CD4-positive, alpha-beta T cell (primary cell): Measurements from ENCODE around the gene RRM2. TPM values are rescaled to one million over a fixed set of nuclear protein-coding genes. Genes with fewer than 3 reads are reported as not detected.

Source experiments
- ATAC-seq: fragments of 200-7000 bp; cut with Tn5 transposase; one replicate; pipeline ENCODE4 v1.10.0; 2022; ENCODE audit warnings: mild to moderate bottlenecking; ENCODE audit not compliant: poor library complexity
- CTCF ChIA-PET: fragments of 350-600 bp; sonication (Branson Sonifier 250); formaldehyde crosslinking; loops from one replicate; lab custom pipeline; 2021; ENCODE audit warnings: antibody characterized with exemption, inconsistent platforms; lab: Charles Lee
- POLR2A ChIA-PET: fragments of 350-600 bp; sonication (Branson Sonifier 250); formaldehyde crosslinking; loops from one replicate; lab custom pipeline; 2021; ENCODE audit warnings: antibody characterized with exemption, inconsistent platforms; lab: Charles Lee
- DNase-seq, 14 experiments: peaks; one replicate each; pipeline ENCODE4 v3.0.0-alpha.2; 2013 to 2020; ENCODE audit warnings: mixed read lengths in 2 of 14
- H3K27ac ChIP-seq, 2 donors: one replicate each; pipeline versions ENCODE4 v1.5.1 to v1.7.0; 2013; ENCODE audit warnings: low read length in 2 of 2, low read depth in 1 of 2, mild to moderate bottlenecking in 1 of 2
- H3K27me3 ChIP-seq, 2 experiments: 1 replicate in 1 of 2; 2 replicates in 1 of 2; pipeline versions ENCODE4 v1.6.1 to v1.7.0; 2013; ENCODE audit warnings: low read length in 2 of 2, control low read depth in 1 of 2, mild to moderate bottlenecking in 1 of 2, moderate library complexity in 1 of 2; ENCODE audit not compliant: insufficient read depth in 2 of 2, control insufficient read depth in 1 of 2
- H3K36me3 ChIP-seq: one replicate; pipeline ENCODE4 v1.6.1; 2013; ENCODE audit warnings: low read length, control low read depth; ENCODE audit not compliant: insufficient read depth
- H3K4me1 ChIP-seq: one replicate; pipeline ENCODE4 v1.6.1; 2013; ENCODE audit warnings: low read length, control low read depth; ENCODE audit not compliant: insufficient read depth
- H3K4me3 ChIP-seq: one replicate; pipeline ENCODE4 v1.5.1; 2013; ENCODE audit warnings: mild to moderate bottlenecking, low read length, moderate library complexity
- H3K9me3 ChIP-seq, 2 experiments: 1 replicate in 1 of 2; 2 replicates in 1 of 2; pipeline versions ENCODE4 v1.6.1 to v1.7.0; 2013; ENCODE audit warnings: low read length in 2 of 2, mild to moderate bottlenecking in 2 of 2, control low read depth in 1 of 2, moderate library complexity in 1 of 2; ENCODE audit not compliant: control insufficient read depth in 1 of 2, insufficient read depth in 1 of 2
- H3K27ac Mint-ChIP-seq: one replicate; pipeline ENCODE4 v1.8.0; 2020; ENCODE audit warnings: mixed read lengths
- H3K27me3 Mint-ChIP-seq: one replicate; pipeline ENCODE4 v1.8.0; 2021; ENCODE audit warnings: mixed read lengths
- H3K36me3 Mint-ChIP-seq: one replicate; pipeline ENCODE4 v1.8.0; 2021; ENCODE audit warnings: low read depth, mixed read lengths
- H3K4me1 Mint-ChIP-seq: one replicate; pipeline ENCODE4 v1.8.0; 2021; ENCODE audit warnings: low read depth, mixed read lengths
- H3K4me3 Mint-ChIP-seq: one replicate; pipeline ENCODE4 v1.8.0; 2020; ENCODE audit warnings: mild to moderate bottlenecking, mixed read lengths
- H3K9me3 Mint-ChIP-seq: one replicate; pipeline ENCODE4 v1.8.0; 2020; ENCODE audit warnings: mixed read lengths
- CTCF ChIP-seq: fragments of 200-600 bp; IDR thresholded peaks from one replicate; pipeline ENCODE4 v1.8.0; 2022; ENCODE audit warnings: antibody characterized with exemption, mild to moderate bottlenecking
- intact Hi-C, 2 experiments: fragments of 100-400 bp; cut with DNase I in 1 of 2; cut with micrococcal nuclease in 1 of 2; formaldehyde crosslinking; loops; one replicate each; pipeline versions ENCODE4 v1.15.1 to v1.9.0; 2023 to 2025; cut with DNase I, micrococcal nuclease
- polyA plus RNA-seq, 2 donors: library from polyadenylated mRNA; unstranded; fragments of 120-200 nt; gene quantifications; one replicate each; pipeline ENCODE4 v1.2.1, GENCODE V29; 2013
- total RNA-seq, 174 experiments: library from RNA in 2 of 174; stranded (reverse) in 2 of 174; gene quantifications; one replicate each; pipeline ENCODE4 v1.2.3 and lab custom pipeline; 2021 to 2026

RRM2 gene
- 1 to 10 TPM; 1.4 to 1.6 TPM for total RNA-seq
- polyA plus RNA-seq (2013, experiment 1 of 2), result 4.9 TPM
- 16.0 TPM for polyA plus RNA-seq (2013, experiment 2 of 2)
- total RNA-seq (lab: John Stamatoyannopoulos, UW), result 0 to 778 (median 1.8) reads per million in 172 experiments

GRCh38 chr2:10122500-10123280 is at the start of gene RRM2:
RRM2 (plus strand) TSS chr2:10122739; CDS start chr2:10122799, 60 bp downstream.
- peaks cover 60% of the 10 kb centered on the region for H3K4me1 ChIP-seq
- peaks cover 0 to 3% of the 10 kb centered on the region in 2 experiments for H3K9me3 ChIP-seq
- H3K27ac ChIP-seq, result no peak within 1 kb of the TSS
- Mint-ChIP-seq H3K36me3 (no peaks in the 10 kb centered on the region), H3K9me3 (no peaks in the 10 kb centered on the region), H3K4me3 (peak within 1 kb of the TSS; percentile 94), H3K27me3 (peaks cover 19% of the 10 kb centered on the region), H3K4me1 (peaks cover 45% of the 10 kb centered on the region), H3K27ac (peak within 1 kb of the TSS; percentile 78)
- TF ChIP-seq CTCF, result no peak
- intact Hi-C loops, result loop anchor here (2.0 to 10.0 kb wide), 4 partner anchors 180 to 1118 kb away; partner anchors contain the start of genes HPCAL1 (in 1 of the 2), MBOAT2 (in 1 of the 2) and ODC1 (in 1 of the 2)
- H3K27me3 ChIP-seq, result peaks cover 11 to 13% of the 10 kb centered on the region in 2 experiments
- DNase-seq, result peak; percentile 75 to 93 (median 84)
- CTCF ChIA-PET, result interaction anchor here (0.7 to 5.1 kb wide), 3 partner anchors 41 to 312 kb away, joined by 3 to 45 read pairs (median 5); no protein-coding TSS in a partner anchor
- peak; percentile 77 for ATAC-seq
- H3K36me3 ChIP-seq, result no peaks in the 10 kb centered on the region
- H3K4me3 ChIP-seq, result peak within 1 kb of the TSS; percentile 61
- POLR2A ChIA-PET, result interaction anchor here (1.3 to 3.7 kb wide), 2 partner anchors 19 to 325 kb away, joined by 3 to 18 read pairs; partner anchors contain the start of gene ODC1

GRCh38 chr2:10073706-10074105 is 48.8 kb upstream of the RRM2 start:
- TF ChIP-seq CTCF, result no peak
- DNase-seq (no peak), ATAC-seq (no peak)
- Histone ChIP-seq H3K36me3 (no peaks in the 10 kb centered on the region), H3K9me3 (no peaks in the 10 kb centered on the region), H3K4me1 (peaks cover 5% of the 10 kb centered on the region), H3K4me3 (no peak overlapping the region), H3K27ac (no peak overlapping the region), H3K27me3 (peaks cover 28 to 44% of the 10 kb centered on the region in 2 experiments)
- H3K9me3 Mint-ChIP-seq, result no peaks in the 10 kb centered on the region
- no peak overlapping the region for H3K4me3 Mint-ChIP-seq
- H3K4me1 Mint-ChIP-seq, result peaks cover 5% of the 10 kb centered on the region
- H3K27ac Mint-ChIP-seq, result no peak overlapping the region
- intact Hi-C loops, result loop anchor here in 1 of 2 experiments (2.0 to 10.0 kb wide), 2 partner anchors 331 to 595 kb away; no protein-coding TSS in a partner anchor
- peaks cover 56% of the 10 kb centered on the region for H3K27me3 Mint-ChIP-seq
- no peaks in the 10 kb centered on the region for H3K36me3 Mint-ChIP-seq
- CTCF ChIA-PET, result interaction anchor here (1.1 to 5.2 kb wide), 5 partner anchors 12 to 365 kb away, joined by 3 to 64 read pairs (median 19); no protein-coding TSS in a partner anchor
- POLR2A ChIA-PET, result interaction anchor here (1.4 to 3.4 kb wide), 2 partner anchors 361 to 374 kb away, joined by 5 to 25 read pairs; partner anchors contain the start of gene ODC1

- H3K4me3 Mint-ChIP-seq, result no peak overlapping the region
- no peak for TF ChIP-seq CTCF
- Histone ChIP-seq H3K36me3 (no peaks in the 10 kb centered on the region), H3K4me3 (no peak overlapping the region), H3K9me3 (no peaks in the 10 kb centered on the region), H3K27me3 (peaks cover 33 to 51% of the 10 kb centered on the region in 2 experiments), H3K27ac (no peak overlapping the region), H3K4me1 (peaks cover 13% of the 10 kb centered on the region)
- H3K27ac Mint-ChIP-seq, result no peak overlapping the region
- no peaks in the 10 kb centered on the region for H3K36me3 Mint-ChIP-seq
- peaks cover 63% of the 10 kb centered on the region for H3K27me3 Mint-ChIP-seq
- no peaks in the 10 kb centered on the region for H3K9me3 Mint-ChIP-seq
- ChIA-PET CTCF (interaction anchor here (0.6 to 5.2 kb wide), 4 partner anchors 10 to 359 kb away, joined by 3 to 64 read pairs (median 6); no protein-coding TSS in a partner anchor), POLR2A (no interaction called here)
- intact Hi-C loops, result loop anchor here (5.0 to 10.0 kb wide), 2 partner anchors 42 to 330 kb away; no protein-coding TSS in a partner anchor
- ATAC-seq (no peak), DNase-seq (no peak)
- H3K4me1 Mint-ChIP-seq, result peaks cover 10% of the 10 kb centered on the region
Observed at GRCh38 chr2:10075101-10075500, 47.4 kb upstream of the RRM2 start.
